WTC11 (cell line): Measurements from ENCODE around the gene HES4. TPM values are rescaled to one million over a fixed set of nuclear protein-coding genes. Genes with fewer than 3 reads are reported as not detected.
"Not testable (repeated sequence)": the region's sequence is repeated elsewhere in the genome, so short reads cannot be mapped to it uniquely, and the experiment has no call there.

ENCODE experiments used
- ATAC-seq: fragments of 200-7000 bp; cut with Tn5 transposase; 2 replicates; pipeline ENCODE4 v1.10.0; 2021; ENCODE audit warnings: mild to moderate bottlenecking, moderate library complexity
- CTCF ChIA-PET: fragments of 300-600 bp; sonication (Branson Sonifier 250); formaldehyde crosslinking; loops from one replicate; lab custom pipeline; 2021; ENCODE audit warnings: antibody characterized with exemption; lab: Charles Lee
- POLR2A ChIA-PET: fragments of 350-600 bp; sonication (Branson Sonifier 250); formaldehyde crosslinking; loops from one replicate; lab custom pipeline; 2021; ENCODE audit warnings: antibody characterized with exemption; lab: Charles Lee
- DNase-seq: peaks from one replicate; pipeline ENCODE4 v3.0.0; 2021; ENCODE audit warnings: low spot score
- H3K27ac Mint-ChIP-seq: 2 replicates; pipeline ENCODE4 v1.8.0; 2021; ENCODE audit warnings: mixed read lengths
- H3K27me3 Mint-ChIP-seq: 2 replicates; pipeline ENCODE4 v1.8.0; 2021; ENCODE audit warnings: low read depth, mild to moderate bottlenecking, moderate library complexity, mixed read lengths
- H3K36me3 Mint-ChIP-seq: 2 replicates; pipeline ENCODE4 v1.8.0; 2021; ENCODE audit warnings: mixed read lengths
- H3K4me1 Mint-ChIP-seq: 2 replicates; pipeline ENCODE4 v1.8.0; 2022; ENCODE audit warnings: mixed read lengths
- H3K4me3 Mint-ChIP-seq: 2 replicates; pipeline ENCODE4 v1.8.0; 2021; ENCODE audit warnings: mild to moderate bottlenecking, moderate library complexity, mixed read lengths
- H3K9me3 Mint-ChIP-seq: 2 replicates; pipeline ENCODE4 v1.8.0; 2021; ENCODE audit warnings: mixed read lengths
- ATF6 ChIP-seq: sonication (generic); formaldehyde crosslinking; IDR thresholded peaks from 2 replicates; pipeline ENCODE4 v1.8.1; 2023; ENCODE audit warnings: mild to moderate bottlenecking, missing genetic modification reagents
- ESRRA ChIP-seq: sonication (generic); formaldehyde crosslinking; IDR thresholded peaks from 2 replicates; pipeline ENCODE4 v1.8.1; 2022; ENCODE audit warnings: mild to moderate bottlenecking, missing genetic modification reagents, borderline replicate concordance
- HMGA2 ChIP-seq: fragments of 250-450 bp; sonication (Bioruptor Pico); IDR thresholded peaks from 2 replicates; pipeline ENCODE4 v1.4.0; 2021; ENCODE audit warnings: mild to moderate bottlenecking, moderate library complexity
- NFE2L1 ChIP-seq: sonication (generic); formaldehyde crosslinking; IDR thresholded peaks from 2 replicates; pipeline ENCODE4 v1.8.1; 2023; ENCODE audit warnings: missing genetic modification reagents
- NFYB ChIP-seq: sonication (generic); formaldehyde crosslinking; conservative IDR thresholded peaks from 2 replicates; pipeline ENCODE4 v1.8.0; 2022; ENCODE audit warnings: low read depth, missing genetic modification reagents
- RORB ChIP-seq: fragments of 250-450 bp; sonication (Bioruptor Pico); IDR thresholded peaks from 2 replicates; pipeline ENCODE4 v1.9.0; 2021; ENCODE audit warnings: mild to moderate bottlenecking
- SOX15 ChIP-seq: fragments of 250-450 bp; sonication (Bioruptor Pico); IDR thresholded peaks from 2 replicates; pipeline ENCODE4 v1.9.0; 2021; ENCODE audit warnings: mild to moderate bottlenecking
- SP1 ChIP-seq: sonication (generic); formaldehyde crosslinking; conservative IDR thresholded peaks from 2 replicates; pipeline ENCODE4 v1.8.1; 2022; ENCODE audit warnings: missing genetic modification reagents
- ZNF263 ChIP-seq: sonication (generic); formaldehyde crosslinking; IDR thresholded peaks from 2 replicates; pipeline ENCODE4 v1.8.1; 2022; ENCODE audit warnings: low read depth, mild to moderate bottlenecking, moderate library complexity, missing genetic modification reagents
- ZNF317 ChIP-seq: sonication (generic); formaldehyde crosslinking; IDR thresholded peaks from 2 replicates; pipeline ENCODE4 v1.8.1; 2023; ENCODE audit warnings: low read depth, mild to moderate bottlenecking, moderate library complexity, missing genetic modification reagents, borderline replicate concordance
- total RNA-seq: library from RNA; stranded (reverse); gene quantifications from 3 replicates; pipeline ENCODE4 v1.2.3, GENCODE V29; 2021
- TF ChIP-seq, protein P1 (sequence below): sonication (generic); formaldehyde crosslinking; IDR thresholded peaks from 2 replicates; pipeline ENCODE4 v1.8.1; 2022; ENCODE audit warnings: low read depth, mild to moderate bottlenecking, moderate library complexity, missing genetic modification reagents, borderline replicate concordance
- TF ChIP-seq, protein P2 (sequence below): sonication (generic); formaldehyde crosslinking; IDR thresholded peaks from 2 replicates; pipeline ENCODE4 v1.8.0; 2022; ENCODE audit warnings: mild to moderate bottlenecking, missing genetic modification reagents
- TF ChIP-seq, protein P3 (sequence below): sonication (generic); formaldehyde crosslinking; IDR thresholded peaks from 2 replicates; pipeline ENCODE4 v1.8.0; 2023; ENCODE audit warnings: missing genetic modification reagents, mild to moderate bottlenecking, borderline replicate concordance

HES4 gene
- total RNA-seq, 1 experiment from 2014 or later: 4.5 TPM

DNA sequence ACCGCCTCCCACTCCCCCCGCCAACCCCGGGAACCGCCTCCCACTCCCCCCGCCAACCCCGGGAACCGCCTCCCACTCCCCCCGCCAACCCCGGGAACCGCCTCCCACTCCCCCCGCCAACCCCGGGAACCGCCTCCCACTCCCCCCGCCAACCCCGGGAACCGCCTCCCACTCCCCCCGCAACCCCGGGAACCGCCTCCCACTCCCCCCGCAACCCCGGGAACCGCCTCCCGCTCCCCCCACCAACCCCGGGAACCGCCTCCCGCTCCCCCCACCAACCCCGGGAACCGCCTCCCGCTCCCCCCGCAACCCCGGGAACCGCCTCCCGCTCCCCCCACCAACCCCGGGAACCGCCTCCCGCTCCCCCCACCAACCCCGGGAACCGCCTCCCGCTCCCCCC lies 23.1 kb downstream of the HES4 start:
- ATAC-seq, H3K27ac Mint-ChIP-seq, POLR2A ChIA-PET, H3K27me3 Mint-ChIP-seq, H3K4me3 Mint-ChIP-seq, H3K4me1 Mint-ChIP-seq, H3K36me3 Mint-ChIP-seq, DNase-seq, H3K9me3 Mint-ChIP-seq: not testable (repeated sequence)
- CTCF ChIA-PET: interaction anchor here (0.9 to 1.5 kb wide), 8 partner anchors 25 to 315 kb away, joined by 3 to 7 read pairs (median 4); no protein-coding TSS in a partner anchor

- peak overlapping the region; percentile 50; the same call in 1 of the 2 replicates for H3K27ac Mint-ChIP-seq
- peaks cover 6% of the 10 kb centered on the region for H3K27me3 Mint-ChIP-seq
- peak overlapping the region; percentile 25; the same call in 1 of the 2 replicates for H3K4me3 Mint-ChIP-seq
- DNase-seq: peak; percentile 74
- CTCF ChIA-PET: interaction anchor here (0.7 to 1.5 kb wide), 12 partner anchors 8 to 316 kb away, joined by 3 to 8 read pairs (median 5); partner anchors contain the start of gene PLEKHN1
- TF ChIP-seq ESRRA (no peak), NFE2L1 (CRISPR knock-in tag) (no peak), ZNF317 (CRISPR knock-in tag) (no peak), ATF6 (CRISPR knock-in tag) (no peak), NFYB (CRISPR knock-in tag) (no peak), HMGA2 (CRISPR knock-in tag) (no peak), SOX15 (no peak), SP1 (CRISPR knock-in tag) (peak; percentile 29; the same call in 1 of the 2 replicates), RORB (CRISPR knock-in tag) (no peak), ZNF263 (CRISPR knock-in tag) (no peak)
- TF ChIP-seq, protein P1, sequence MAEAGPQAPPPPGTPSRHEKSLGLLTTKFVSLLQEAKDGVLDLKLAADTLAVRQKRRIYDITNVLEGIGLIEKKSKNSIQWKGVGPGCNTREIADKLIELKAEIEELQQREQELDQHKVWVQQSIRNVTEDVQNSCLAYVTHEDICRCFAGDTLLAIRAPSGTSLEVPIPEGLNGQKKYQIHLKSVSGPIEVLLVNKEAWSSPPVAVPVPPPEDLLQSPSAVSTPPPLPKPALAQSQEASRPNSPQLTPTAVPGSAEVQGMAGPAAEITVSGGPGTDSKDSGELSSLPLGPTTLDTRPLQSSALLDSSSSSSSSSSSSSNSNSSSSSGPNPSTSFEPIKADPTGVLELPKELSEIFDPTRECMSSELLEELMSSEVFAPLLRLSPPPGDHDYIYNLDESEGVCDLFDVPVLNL (CRISPR knock-in tag): no peak
- TF ChIP-seq, protein P2, sequence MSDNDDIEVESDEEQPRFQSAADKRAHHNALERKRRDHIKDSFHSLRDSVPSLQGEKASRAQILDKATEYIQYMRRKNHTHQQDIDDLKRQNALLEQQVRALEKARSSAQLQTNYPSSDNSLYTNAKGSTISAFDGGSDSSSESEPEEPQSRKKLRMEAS (CRISPR knock-in tag): peak; percentile 51
- TF ChIP-seq, protein P3, sequence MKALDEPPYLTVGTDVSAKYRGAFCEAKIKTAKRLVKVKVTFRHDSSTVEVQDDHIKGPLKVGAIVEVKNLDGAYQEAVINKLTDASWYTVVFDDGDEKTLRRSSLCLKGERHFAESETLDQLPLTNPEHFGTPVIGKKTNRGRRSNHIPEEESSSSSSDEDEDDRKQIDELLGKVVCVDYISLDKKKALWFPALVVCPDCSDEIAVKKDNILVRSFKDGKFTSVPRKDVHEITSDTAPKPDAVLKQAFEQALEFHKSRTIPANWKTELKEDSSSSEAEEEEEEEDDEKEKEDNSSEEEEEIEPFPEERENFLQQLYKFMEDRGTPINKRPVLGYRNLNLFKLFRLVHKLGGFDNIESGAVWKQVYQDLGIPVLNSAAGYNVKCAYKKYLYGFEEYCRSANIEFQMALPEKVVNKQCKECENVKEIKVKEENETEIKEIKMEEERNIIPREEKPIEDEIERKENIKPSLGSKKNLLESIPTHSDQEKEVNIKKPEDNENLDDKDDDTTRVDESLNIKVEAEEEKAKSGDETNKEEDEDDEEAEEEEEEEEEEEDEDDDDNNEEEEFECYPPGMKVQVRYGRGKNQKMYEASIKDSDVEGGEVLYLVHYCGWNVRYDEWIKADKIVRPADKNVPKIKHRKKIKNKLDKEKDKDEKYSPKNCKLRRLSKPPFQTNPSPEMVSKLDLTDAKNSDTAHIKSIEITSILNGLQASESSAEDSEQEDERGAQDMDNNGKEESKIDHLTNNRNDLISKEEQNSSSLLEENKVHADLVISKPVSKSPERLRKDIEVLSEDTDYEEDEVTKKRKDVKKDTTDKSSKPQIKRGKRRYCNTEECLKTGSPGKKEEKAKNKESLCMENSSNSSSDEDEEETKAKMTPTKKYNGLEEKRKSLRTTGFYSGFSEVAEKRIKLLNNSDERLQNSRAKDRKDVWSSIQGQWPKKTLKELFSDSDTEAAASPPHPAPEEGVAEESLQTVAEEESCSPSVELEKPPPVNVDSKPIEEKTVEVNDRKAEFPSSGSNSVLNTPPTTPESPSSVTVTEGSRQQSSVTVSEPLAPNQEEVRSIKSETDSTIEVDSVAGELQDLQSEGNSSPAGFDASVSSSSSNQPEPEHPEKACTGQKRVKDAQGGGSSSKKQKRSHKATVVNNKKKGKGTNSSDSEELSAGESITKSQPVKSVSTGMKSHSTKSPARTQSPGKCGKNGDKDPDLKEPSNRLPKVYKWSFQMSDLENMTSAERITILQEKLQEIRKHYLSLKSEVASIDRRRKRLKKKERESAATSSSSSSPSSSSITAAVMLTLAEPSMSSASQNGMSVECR (CRISPR knock-in tag): no peak
- TF ChIP-seq, all 79 proteins: peak for 2
- peaks cover 3% of the 10 kb centered on the region for H3K9me3 Mint-ChIP-seq
- peak; percentile 83 for ATAC-seq
- H3K4me1 Mint-ChIP-seq: peaks cover 4% of the 10 kb centered on the region
- POLR2A ChIA-PET: interaction anchor here (0.6 kb wide), 2 partner anchors 22 to 199 kb away, joined by 3 read pairs; no protein-coding TSS in a partner anchor
- H3K36me3 Mint-ChIP-seq: peaks cover 3% of the 10 kb centered on the region; the same call in 1 of the 2 replicates
Observed at GRCh38 chr1:975896-976683, 23.8 kb downstream of the HES4 start.
